Astrocyte (in vitro differentiated cells and primary cell): Measurements from ENCODE around the gene PATJ. TPM values are rescaled to one million over a fixed set of nuclear protein-coding genes. Genes with fewer than 3 reads are reported as not detected.
"Not testable (repeated sequence)": the region's sequence is repeated elsewhere in the genome, so short reads cannot be mapped to it uniquely, and the experiment has no call there.

Source experiments
- DNase-seq: peaks from one replicate; pipeline ENCODE4 v3.0.0-alpha.2; 2010; ENCODE audit warnings: low read depth
- FAIRE-seq: peaks from 2 replicates; lab custom pipeline; 2011; peaks lifted over from hg19 to GRCh38; lab: Jason Lieb, UNC
- H2AFZ ChIP-seq: 2 replicates; pipeline ENCODE4 v1.6.0; 2012; ENCODE audit warnings: low read depth, low read length, inconsistent platforms
- H3K27ac ChIP-seq: 2 replicates; pipeline ENCODE4 v1.5.1; 2011; ENCODE audit warnings: low read depth, low read length, inconsistent platforms
- H3K27me3 ChIP-seq: 2 replicates; pipeline ENCODE4 v1.6.0; 2011; ENCODE audit warnings: low read length, inconsistent platforms; ENCODE audit not compliant: insufficient read depth
- H3K36me3 ChIP-seq: 2 replicates; pipeline ENCODE4 v1.5.1; 2011; ENCODE audit warnings: low read length, inconsistent platforms; ENCODE audit not compliant: insufficient read depth
- H3K4me1 ChIP-seq: 2 replicates; pipeline ENCODE4 v1.5.1; 2011; ENCODE audit warnings: low read length, inconsistent platforms; ENCODE audit not compliant: insufficient read depth
- H3K4me2 ChIP-seq: 2 replicates; pipeline ENCODE4 v1.6.0; 2012; ENCODE audit warnings: low read length, inconsistent platforms
- H3K4me3 ChIP-seq: 2 replicates; pipeline ENCODE4 v1.5.1; 2011; ENCODE audit warnings: low read depth, mild to moderate bottlenecking, low read length, inconsistent platforms; ENCODE audit not compliant: insufficient read depth
- H3K79me2 ChIP-seq: 2 replicates; pipeline ENCODE4 v1.6.0; 2012; ENCODE audit warnings: mild to moderate bottlenecking, low read length, inconsistent platforms; ENCODE audit not compliant: insufficient read depth
- H3K9ac ChIP-seq: 2 replicates; pipeline ENCODE4 v1.6.0; 2012; ENCODE audit warnings: mild to moderate bottlenecking, low read length, inconsistent platforms
- H3K9me3 ChIP-seq: 2 replicates; pipeline ENCODE4 v1.5.1; 2012; ENCODE audit warnings: low read depth, mild to moderate bottlenecking, low read length, inconsistent platforms; ENCODE audit not compliant: insufficient read depth
- H4K20me1 ChIP-seq: 2 replicates; pipeline ENCODE4 v1.6.0; 2012; ENCODE audit warnings: low read length, inconsistent platforms; ENCODE audit not compliant: insufficient read depth
- H3K27ac Mint-ChIP-seq: one replicate; pipeline ENCODE4 v1.8.0; 2021; ENCODE audit warnings: mild to moderate bottlenecking, mixed read lengths; ENCODE audit not compliant: unreplicated experiment
- H3K27me3 Mint-ChIP-seq: one replicate; pipeline ENCODE4 v1.8.0; 2021; ENCODE audit warnings: low read depth, mixed read lengths; ENCODE audit not compliant: unreplicated experiment
- H3K36me3 Mint-ChIP-seq: one replicate; pipeline ENCODE4 v1.8.0; 2021; ENCODE audit warnings: low read depth, mixed read lengths; ENCODE audit not compliant: unreplicated experiment
- H3K4me1 Mint-ChIP-seq: one replicate; pipeline ENCODE4 v1.8.0; 2021; ENCODE audit warnings: low read depth, mixed read lengths; ENCODE audit not compliant: unreplicated experiment
- H3K4me3 Mint-ChIP-seq: one replicate; pipeline ENCODE4 v1.8.0; 2021; ENCODE audit warnings: mild to moderate bottlenecking, moderate library complexity, mixed read lengths; ENCODE audit not compliant: unreplicated experiment
- H3K9me3 Mint-ChIP-seq: one replicate; pipeline ENCODE4 v1.8.0; 2021; ENCODE audit warnings: mild to moderate bottlenecking, mixed read lengths; ENCODE audit not compliant: unreplicated experiment
- CTCF ChIP-seq: IDR thresholded peaks from 2 replicates; pipeline ENCODE4 v1.5.1; 2011; ENCODE audit warnings: low read depth, mild to moderate bottlenecking, inconsistent platforms, low read length, moderate library complexity; ENCODE audit not compliant: insufficient read depth
- EZH2 ChIP-seq: IDR thresholded peaks from 2 replicates; pipeline ENCODE4 v1.6.1; 2012; ENCODE audit warnings: mild to moderate bottlenecking, low read length, inconsistent platforms; ENCODE audit not compliant: insufficient read depth
- total RNA-seq: library from RNA; stranded (reverse); gene quantifications from 2 replicates; pipeline ENCODE4 v1.2.1, GENCODE V29; 2021

PATJ gene
- total RNA-seq, 1 donor from 2014 or later = 11.0 TPM

GRCh38 chr1:62178372-62178771 is 436.1 kb downstream of the PATJ start:
- Histone ChIP-seq H4K20me1 (no peaks in the 10 kb centered on the region), H3K36me3 (no peaks in the 10 kb centered on the region), H3K27ac (no peak overlapping the region), H3K4me2 (no peak overlapping the region), H3K4me1 (no peaks in the 10 kb centered on the region), H2AFZ (no peak overlapping the region), H3K79me2 (no peaks in the 10 kb centered on the region), H3K9ac (no peak overlapping the region), H3K4me3 (no peak overlapping the region), H3K27me3 (peaks cover 23% of the 10 kb centered on the region), H3K9me3 (no peaks in the 10 kb centered on the region)
- DNase-seq = no peak
- Mint-ChIP-seq H3K4me3 (no peak overlapping the region), H3K27me3 (peaks cover 21% of the 10 kb centered on the region), H3K4me1 (peaks cover 6% of the 10 kb centered on the region), H3K27ac (no peak overlapping the region), H3K9me3 (no peaks in the 10 kb centered on the region), H3K36me3 (no peaks in the 10 kb centered on the region)
- FAIRE-seq = no peak
- TF ChIP-seq EZH2 = no peak
- no peak for TF ChIP-seq CTCF

- H3K4me3 ChIP-seq, H3K9me3 ChIP-seq, H3K4me1 ChIP-seq, H3K27ac Mint-ChIP-seq, H3K36me3 Mint-ChIP-seq, H3K4me1 Mint-ChIP-seq, H3K27ac ChIP-seq, H3K36me3 ChIP-seq, H3K9me3 Mint-ChIP-seq, H3K4me2 ChIP-seq, H3K9ac ChIP-seq, H3K79me2 ChIP-seq, H3K4me3 Mint-ChIP-seq, FAIRE-seq, H4K20me1 ChIP-seq, H2AFZ ChIP-seq, DNase-seq: not testable (repeated sequence)
- H3K27me3 Mint-ChIP-seq = peaks cover 21% of the 10 kb centered on the region
- peaks cover 23% of the 10 kb centered on the region for H3K27me3 ChIP-seq
Observed at GRCh38 chr1:62180054-62180453, 437.8 kb downstream of the PATJ start.

DNA sequence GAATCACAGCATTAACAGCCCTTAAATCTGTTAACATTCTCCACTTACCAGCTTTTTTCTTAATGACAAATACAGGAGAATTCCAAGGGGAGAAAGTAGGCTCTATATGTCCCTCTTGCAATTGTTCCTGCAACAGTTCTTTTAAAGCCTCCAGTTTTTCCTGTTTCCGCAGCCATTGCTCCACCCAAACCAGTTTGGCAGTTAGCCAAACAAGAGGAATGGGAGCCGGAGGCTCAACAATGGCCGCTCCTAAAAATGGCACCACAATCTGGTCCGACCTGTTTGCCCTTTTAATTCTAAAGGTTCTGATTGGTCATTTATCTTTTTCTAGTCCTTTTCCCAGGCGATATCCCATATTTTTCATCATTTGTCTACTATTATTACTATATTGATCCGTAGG is 438.4 kb downstream of the PATJ start:
- H3K4me3 Mint-ChIP-seq = no peak overlapping the region
- H3K27ac Mint-ChIP-seq = no peak overlapping the region
- no peaks in the 10 kb centered on the region for H4K20me1 ChIP-seq
- FAIRE-seq (no peak), DNase-seq (no peak)
- H3K4me2 ChIP-seq = no peak overlapping the region
- TF ChIP-seq EZH2 (no peak), CTCF (no peak)
- no peaks in the 10 kb centered on the region for H3K9me3 ChIP-seq
- no peaks in the 10 kb centered on the region for H3K9me3 Mint-ChIP-seq
- H3K27me3 Mint-ChIP-seq = peaks cover 21% of the 10 kb centered on the region
- H3K9ac ChIP-seq = no peak overlapping the region
- H3K27me3 ChIP-seq = peaks cover 23% of the 10 kb centered on the region
- H3K4me3 ChIP-seq = no peak overlapping the region
- no peaks in the 10 kb centered on the region for H3K36me3 Mint-ChIP-seq
- H3K4me1 Mint-ChIP-seq = peaks cover 6% of the 10 kb centered on the region
- H3K36me3 ChIP-seq = no peaks in the 10 kb centered on the region
- no peaks in the 10 kb centered on the region for H3K79me2 ChIP-seq
- H2AFZ ChIP-seq = no peak overlapping the region
- no peaks in the 10 kb centered on the region for H3K4me1 ChIP-seq
- H3K27ac ChIP-seq = no peak overlapping the region
